MM.1S (cell line): Measurements from ENCODE around the gene LYZL1.
"Not testable (repeated sequence)": the region's sequence is repeated elsewhere in the genome, so short reads cannot be mapped to it uniquely, and the experiment has no call there.

Experiments used
- CTCF ChIP-seq: fragments of 300-600 bp; sonication (generic); IDR thresholded peaks from 2 replicates; pipeline ENCODE4 v1.5.1; 2016; ENCODE audit warnings: antibody characterized with exemption, low read length, mixed read lengths
- EZH2 ChIP-seq: fragments of 300-600 bp; sonication (generic); optimal IDR thresholded peaks from 2 replicates; pipeline ENCODE3; 2017; ENCODE audit warnings: low read depth, mild to moderate bottlenecking, antibody characterized with exemption, low read length, mixed read lengths
- EZH2phosphoT487 ChIP-seq: fragments of 300-600 bp; sonication (generic); IDR thresholded peaks from 2 replicates; pipeline ENCODE4 v1.6.1; 2018; ENCODE audit warnings: antibody characterized with exemption, low read length

GRCh38 chr10:29292406-29292805 is 3.5 kb downstream of the LYZL1 start:
- not testable (repeated sequence) for TF ChIP-seq CTCF, EZH2phosphoT487, EZH2
